IPS-18a (cell line): ENCODE results near the gene ZBTB46.

ENCODE experiments used
- H3K27ac ChIP-seq: one replicate; pipeline ENCODE4 v1.5.1; 2013; ENCODE audit warnings: low read length
- H3K27me3 ChIP-seq: one replicate; pipeline ENCODE4 v1.6.1; 2013; ENCODE audit warnings: mild to moderate bottlenecking, low read length; ENCODE audit not compliant: control insufficient read depth, insufficient read depth
- H3K36me3 ChIP-seq: one replicate; pipeline ENCODE4 v1.6.1; 2013; ENCODE audit warnings: low read depth, low read length; ENCODE audit not compliant: control insufficient read depth
- H3K4me1 ChIP-seq: one replicate; pipeline ENCODE4 v1.6.1; 2013; ENCODE audit warnings: low read depth, low read length; ENCODE audit not compliant: control insufficient read depth
- H3K4me3 ChIP-seq: one replicate; pipeline ENCODE4 v1.5.1; 2013; ENCODE audit warnings: low read length
- H3K9ac ChIP-seq: one replicate; pipeline ENCODE4 v1.6.1; 2013; ENCODE audit warnings: mild to moderate bottlenecking, low read length, moderate library complexity
- H3K9me3 ChIP-seq: one replicate; pipeline ENCODE4 v1.6.1; 2013; ENCODE audit warnings: low read depth, low read length; ENCODE audit not compliant: control insufficient read depth

Gene ZBTB46

GRCh38 chr20:63863798-63864544 is 32.9 kb upstream of the ZBTB46 start:
- peak overlapping the region; percentile 55 for H3K27ac ChIP-seq
- H3K9ac ChIP-seq, result peak overlapping the region; percentile 89
- H3K4me1 ChIP-seq, result peaks cover 3% of the 10 kb centered on the region
- no peaks in the 10 kb centered on the region for H3K27me3 ChIP-seq
- H3K9me3 ChIP-seq, result no peaks in the 10 kb centered on the region
- peak overlapping the region; percentile 83 for H3K4me3 ChIP-seq
- H3K36me3 ChIP-seq, result peaks cover 1% of the 10 kb centered on the region

- Histone ChIP-seq H3K9ac (peak overlapping the region; percentile 89), H3K27ac (no peak overlapping the region), H3K27me3 (no peaks in the 10 kb centered on the region), H3K4me1 (peaks cover 10% of the 10 kb centered on the region), H3K9me3 (no peaks in the 10 kb centered on the region), H3K4me3 (peak overlapping the region; percentile 83), H3K36me3 (no peaks in the 10 kb centered on the region)
Observed at GRCh38 chr20:63863021-63863797, 32.1 kb upstream of the ZBTB46 start.

GRCh38 chr20:63861981-63862901 is 31.2 kb upstream of the ZBTB46 start:
- Histone ChIP-seq H3K36me3 (no peaks in the 10 kb centered on the region), H3K27me3 (no peaks in the 10 kb centered on the region), H3K4me3 (no peak overlapping the region), H3K9ac (no peak overlapping the region), H3K4me1 (peaks cover 11% of the 10 kb centered on the region), H3K27ac (no peak overlapping the region), H3K9me3 (no peaks in the 10 kb centered on the region)

- Histone ChIP-seq H3K27ac (no peak within 1 kb of the TSS), H3K4me1 (peaks cover 11% of the 10 kb centered on the region), H3K4me3 (no peak within 1 kb of the TSS), H3K27me3 (no peaks in the 10 kb centered on the region), H3K9me3 (no peaks in the 10 kb centered on the region), H3K36me3 (no peaks in the 10 kb centered on the region), H3K9ac (no peak within 1 kb of the TSS)
Observed at GRCh38 chr20:63861365-63861934, 30.4 kb upstream of the ZBTB46 start, which contains the start of gene ABHD16B. Gene ABHD16B (plus strand): TSS chr20:63861498. CDS start chr20:63861541, 43 bp downstream.

GRCh38 chr20:63860325-63861051 is 29.4 kb upstream of the ZBTB46 start:
- no peak overlapping the region for H3K4me3 ChIP-seq
- peaks cover 15% of the 10 kb centered on the region for H3K4me1 ChIP-seq
- no peaks in the 10 kb centered on the region for H3K36me3 ChIP-seq
- no peaks in the 10 kb centered on the region for H3K9me3 ChIP-seq
- no peak overlapping the region for H3K27ac ChIP-seq
- no peaks in the 10 kb centered on the region for H3K27me3 ChIP-seq
- no peak overlapping the region for H3K9ac ChIP-seq

- peaks cover 20% of the 10 kb centered on the region for H3K4me1 ChIP-seq
- H3K27ac ChIP-seq, result no peak overlapping the region
- no peaks in the 10 kb centered on the region for H3K27me3 ChIP-seq
- no peaks in the 10 kb centered on the region for H3K36me3 ChIP-seq
- no peak overlapping the region for H3K9ac ChIP-seq
- H3K4me3 ChIP-seq, result peak overlapping the region; percentile 25
- H3K9me3 ChIP-seq, result no peaks in the 10 kb centered on the region
Observed at GRCh38 chr20:63859166-63859699, 28.2 kb upstream of the ZBTB46 start.

GRCh38 chr20:63858393-63859165 is 27.5 kb upstream of the ZBTB46 start:
- no peaks in the 10 kb centered on the region for H3K36me3 ChIP-seq
- H3K27me3 ChIP-seq, result no peaks in the 10 kb centered on the region
- H3K27ac ChIP-seq, result peak overlapping the region; percentile 27
- peaks cover 26% of the 10 kb centered on the region for H3K4me1 ChIP-seq
- H3K4me3 ChIP-seq, result peak overlapping the region; percentile 25
- no peaks in the 10 kb centered on the region for H3K9me3 ChIP-seq
- no peak overlapping the region for H3K9ac ChIP-seq

GRCh38 chr20:63857764-63858392 is 26.8 kb upstream of the ZBTB46 start:
- Histone ChIP-seq H3K36me3 (no peaks in the 10 kb centered on the region), H3K9ac (no peak overlapping the region), H3K27me3 (no peaks in the 10 kb centered on the region), H3K9me3 (no peaks in the 10 kb centered on the region), H3K4me1 (peaks cover 27% of the 10 kb centered on the region), H3K27ac (no peak overlapping the region), H3K4me3 (no peak overlapping the region)

GRCh38 chr20:63856098-63856511 is 25.0 kb upstream of the ZBTB46 start:
- peak overlapping the region; percentile 29 for H3K4me3 ChIP-seq
- peaks cover 27% of the 10 kb centered on the region for H3K4me1 ChIP-seq
- no peak overlapping the region for H3K9ac ChIP-seq
- no peak overlapping the region for H3K27ac ChIP-seq
- H3K27me3 ChIP-seq, result no peaks in the 10 kb centered on the region
- no peaks in the 10 kb centered on the region for H3K36me3 ChIP-seq
- H3K9me3 ChIP-seq, result no peaks in the 10 kb centered on the region
